ENCODE data around the gene RNF26.

GRCh38 chr11:119376197-119376847 is 42.0 kb downstream of the RNF26 start:
- TF ChIP-seq CTCF (IDR thresholded peaks at IDR 0.05; ENCODE audit: low read depth, low read length), result no peak
- no peak for TF ChIP-seq POLR2A (IDR thresholded peaks at IDR 0.05; ENCODE audit: extremely low read depth, insufficient read length)

Measured in NB4 (cell line).